GM19452 (cell line): ENCODE results near the gene FSTL4.
A peak's percentile ranks its signal among the peaks of the same experiment; 100 is the strongest.
"Not testable (repeated sequence)": the region's sequence is repeated elsewhere in the genome, so short reads cannot be mapped to it uniquely, and the experiment has no call there.

ENCODE experiments used
- ATAC-seq: cut with Tn5 transposase; IDR thresholded peaks from one replicate; pipeline ENCODE4 v1.9.1; 2021; ENCODE audit not compliant: unreplicated experiment

Gene FSTL4

GRCh38 chr5:133559960-133560359, 52.4 kb downstream of the FSTL4 start:
- no peak for ATAC-seq

GRCh38 chr5:133556551-133556950, 55.8 kb downstream of the FSTL4 start:
- ATAC-seq: no peak

GRCh38 chr5:133554279-133554678, 58.1 kb downstream of the FSTL4 start:
- ATAC-seq: no peak

GRCh38 chr5:133552925-133553525, 59.3 kb downstream of the FSTL4 start:
- ATAC-seq: no peak

GRCh38 chr5:133546500-133546899, 65.8 kb downstream of the FSTL4 start:
- no peak for ATAC-seq

GRCh38 chr5:133544346-133544745, 68.0 kb downstream of the FSTL4 start:
- no peak for ATAC-seq

- ATAC-seq: no peak
Measured at GRCh38 chr5:133539818-133540217, 72.5 kb downstream of the FSTL4 start.

GRCh38 chr5:133538718-133539117, 73.6 kb downstream of the FSTL4 start:
- no peak for ATAC-seq

- not testable (repeated sequence) for ATAC-seq
Measured at GRCh38 chr5:133535241-133535929, 77.0 kb downstream of the FSTL4 start.

GRCh38 chr5:133534566-133534965, 77.8 kb downstream of the FSTL4 start:
- ATAC-seq: no peak

GRCh38 chr5:133533541-133533940, 78.8 kb downstream of the FSTL4 start:
- no peak for ATAC-seq

GRCh38 chr5:133531594-133531993, 80.7 kb downstream of the FSTL4 start:
- ATAC-seq: peak; percentile 16

GRCh38 chr5:133531178-133531577, 81.2 kb downstream of the FSTL4 start:
- peak; percentile 71 for ATAC-seq

- ATAC-seq: no peak
Measured at GRCh38 chr5:133530270-133530669, 82.1 kb downstream of the FSTL4 start.

GRCh38 chr5:133528841-133529240, 83.5 kb downstream of the FSTL4 start:
- no peak for ATAC-seq

GRCh38 chr5:133527311-133527710, 85.0 kb downstream of the FSTL4 start:
- no peak for ATAC-seq

GRCh38 chr5:133526368-133526767, 86.0 kb downstream of the FSTL4 start:
- ATAC-seq: no peak

GRCh38 chr5:133525126-133525525, 87.2 kb downstream of the FSTL4 start:
- no peak for ATAC-seq

GRCh38 chr5:133524666-133525065, 87.7 kb downstream of the FSTL4 start:
- ATAC-seq: no peak

- ATAC-seq: no peak
Measured at GRCh38 chr5:133523961-133524586, 88.3 kb downstream of the FSTL4 start.

GRCh38 chr5:133523013-133523658, 89.2 kb downstream of the FSTL4 start:
- no peak for ATAC-seq

GRCh38 chr5:133521801-133522200, 90.5 kb downstream of the FSTL4 start:
- no peak for ATAC-seq
